RWPE1 (cell line): ENCODE data around the gene SLC20A1.

Experiments
- CTCF ChIA-PET: fragments of 350-600 bp; sonication (Branson Sonifier 250); formaldehyde crosslinking; extraction: SDS; loops from one replicate; lab custom pipeline; 2021; lab: Yijun Ruan, JAX
- POLR2A ChIA-PET: fragments of 400-600 bp; formaldehyde crosslinking; extraction: SDS; loops from one replicate; lab custom pipeline; 2020; ENCODE audit warnings: antibody characterized with exemption; ENCODE audit not compliant: low non-redundant PET; lab: Yijun Ruan, JAX
- DNase-seq: peaks from one replicate; pipeline ENCODE4 v3.0.0; 2012; ENCODE audit warnings: low spot score
- H3K27ac ChIP-seq: fragments of 450-650 bp; 2 replicates; pipeline ENCODE4 v1.5.1; 2017
- TF ChIP-seq, protein P1 (sequence below): fragments of 450-650 bp; conservative IDR thresholded peaks from 2 replicates; pipeline ENCODE4 v1.5.1; 2017; ENCODE audit warnings: low read depth, mild to moderate bottlenecking

SLC20A1 gene

GRCh38 chr2:112625474-112626114 is 20.1 kb upstream of the SLC20A1 start:
- TF ChIP-seq, protein P1, sequence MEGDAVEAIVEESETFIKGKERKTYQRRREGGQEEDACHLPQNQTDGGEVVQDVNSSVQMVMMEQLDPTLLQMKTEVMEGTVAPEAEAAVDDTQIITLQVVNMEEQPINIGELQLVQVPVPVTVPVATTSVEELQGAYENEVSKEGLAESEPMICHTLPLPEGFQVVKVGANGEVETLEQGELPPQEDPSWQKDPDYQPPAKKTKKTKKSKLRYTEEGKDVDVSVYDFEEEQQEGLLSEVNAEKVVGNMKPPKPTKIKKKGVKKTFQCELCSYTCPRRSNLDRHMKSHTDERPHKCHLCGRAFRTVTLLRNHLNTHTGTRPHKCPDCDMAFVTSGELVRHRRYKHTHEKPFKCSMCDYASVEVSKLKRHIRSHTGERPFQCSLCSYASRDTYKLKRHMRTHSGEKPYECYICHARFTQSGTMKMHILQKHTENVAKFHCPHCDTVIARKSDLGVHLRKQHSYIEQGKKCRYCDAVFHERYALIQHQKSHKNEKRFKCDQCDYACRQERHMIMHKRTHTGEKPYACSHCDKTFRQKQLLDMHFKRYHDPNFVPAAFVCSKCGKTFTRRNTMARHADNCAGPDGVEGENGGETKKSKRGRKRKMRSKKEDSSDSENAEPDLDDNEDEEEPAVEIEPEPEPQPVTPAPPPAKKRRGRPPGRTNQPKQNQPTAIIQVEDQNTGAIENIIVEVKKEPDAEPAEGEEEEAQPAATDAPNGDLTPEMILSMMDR = no peak
- ChIA-PET POLR2A (interaction anchor here (1.6 kb wide), 1 partner anchor 19 kb away, joined by 11 read pairs; the partner anchor contains the start of gene SLC20A1), CTCF (interaction anchor here (0.6 to 3.2 kb wide), 6 partner anchors 19 to 124 kb away, joined by 3 to 25 read pairs (median 6); partner anchors contain the start of gene SLC20A1)
- no peak for DNase-seq
- H3K27ac ChIP-seq = peak overlapping the region; percentile 99

DNA sequence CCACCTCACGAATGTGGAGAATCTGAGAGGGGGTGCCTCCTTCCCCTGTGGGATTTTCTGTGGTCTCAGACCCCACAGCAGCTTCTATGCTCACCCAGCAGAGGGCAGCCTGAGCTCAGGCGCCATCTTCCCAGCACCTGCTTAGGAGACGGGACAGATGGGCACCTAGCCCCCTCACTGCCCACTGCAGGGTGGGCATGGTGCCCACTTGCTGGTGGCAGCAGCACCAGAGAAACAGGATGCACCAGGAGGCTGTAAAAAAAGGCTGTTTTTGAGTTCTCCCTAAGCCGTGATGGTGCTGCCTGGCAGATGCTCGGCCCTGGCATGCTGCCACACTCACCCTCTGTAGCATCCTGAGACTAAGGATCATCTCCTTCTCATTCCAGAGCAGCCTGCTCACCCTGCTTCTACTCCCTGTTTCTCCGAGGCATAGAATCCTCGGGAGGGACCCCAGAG is 19.1 kb upstream of the SLC20A1 start:
- POLR2A ChIA-PET = interaction anchor here (1.1 to 1.2 kb wide), 2 partner anchors 19 to 100 kb away, joined by 4 to 7 read pairs; partner anchors contain the start of gene SLC20A1
- TF ChIP-seq, protein P1 = peak; percentile 83
- DNase-seq = peak; percentile 50
- CTCF ChIA-PET = interaction anchor here (0.6 to 3.2 kb wide), 11 partner anchors 8 to 349 kb away, joined by 3 to 25 read pairs (median 5); partner anchors contain the start of gene SLC20A1
- peak overlapping the region; percentile 99 for H3K27ac ChIP-seq

DNA sequence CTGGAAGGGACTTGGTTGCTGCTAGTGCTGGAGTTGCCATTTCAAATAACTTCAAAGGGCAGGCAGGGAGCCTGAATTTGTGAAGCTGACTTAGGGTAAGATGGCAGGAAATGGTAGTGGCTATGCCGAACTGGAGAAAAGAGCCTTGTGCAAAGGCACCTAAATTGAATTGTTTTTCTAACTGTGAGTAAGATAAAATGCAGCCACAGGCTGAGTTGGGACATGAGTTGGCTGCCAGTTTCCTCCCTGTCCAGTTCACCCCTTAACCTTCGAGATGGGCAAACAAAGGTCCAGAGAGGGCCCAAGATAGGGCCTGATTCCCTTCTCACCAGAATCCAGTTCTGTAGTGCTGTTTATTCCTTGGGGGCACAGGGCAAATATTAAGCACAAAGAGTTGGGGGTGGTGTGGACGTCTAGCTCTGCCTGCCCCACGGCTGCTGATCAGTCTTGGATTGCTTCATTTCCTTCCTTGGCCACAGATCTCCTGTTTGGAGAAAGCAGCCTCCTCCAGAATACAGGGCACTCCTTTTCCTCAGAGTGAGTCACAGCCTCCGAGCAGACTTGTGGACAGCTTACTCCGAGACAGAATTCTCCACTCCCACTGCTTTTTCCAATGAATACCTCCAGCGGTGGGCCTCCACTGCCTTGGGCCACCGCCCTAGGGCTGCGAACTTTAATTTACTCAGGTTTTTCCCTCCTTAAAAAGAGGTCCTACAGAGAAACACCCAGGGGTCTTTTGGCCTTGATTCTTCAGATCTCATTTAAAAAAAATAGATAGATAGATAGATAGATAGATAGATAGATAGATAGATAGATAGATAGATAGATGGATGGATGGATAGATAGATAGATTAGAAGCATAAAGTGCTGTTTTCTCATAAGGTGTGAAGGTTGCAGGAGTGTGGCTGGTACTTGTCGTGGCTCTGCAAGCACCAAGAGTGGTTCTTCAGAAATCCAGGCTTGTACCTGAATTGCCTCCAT is 18.4 kb upstream of the SLC20A1 start:
- TF ChIP-seq, protein P1 = no peak
- CTCF ChIA-PET = interaction anchor here (0.6 to 3.2 kb wide), 10 partner anchors 9 to 350 kb away, joined by 3 to 25 read pairs (median 6); partner anchors contain the start of gene SLC20A1
- peak overlapping the region; percentile 99 for H3K27ac ChIP-seq
- peak; percentile 84 for DNase-seq
- POLR2A ChIA-PET = interaction anchor here (0.6 to 1.2 kb wide), 4 partner anchors 18 to 399 kb away, joined by 3 to 7 read pairs (median 4); partner anchors contain the start of gene SLC20A1

DNA sequence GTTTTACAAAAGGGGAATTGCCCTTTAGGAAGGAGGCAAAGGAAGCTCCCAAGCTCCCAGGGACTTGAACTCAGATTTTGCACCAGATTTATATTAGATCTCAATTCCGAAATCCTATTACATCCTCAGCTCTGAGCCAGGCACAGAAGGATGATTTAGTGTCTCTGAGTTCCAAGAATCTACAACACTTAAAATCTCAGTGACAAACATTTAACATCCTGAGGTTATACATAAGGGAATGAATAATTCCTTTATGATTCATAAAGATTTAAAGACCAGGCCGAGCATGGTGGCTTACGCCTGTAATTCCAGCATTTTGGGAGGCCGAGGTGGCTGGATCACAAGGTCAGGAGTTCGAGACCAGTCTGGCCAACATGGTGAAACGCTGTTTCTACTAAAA is 16.5 kb upstream of the SLC20A1 start:
- no peak for DNase-seq
- peak overlapping the region; percentile 39; the same call in 1 of the 2 replicates for H3K27ac ChIP-seq
- CTCF ChIA-PET = interaction anchor here (0.6 to 0.9 kb wide), 3 partner anchors 29 to 761 kb away, joined by 3 to 4 read pairs (median 3); no protein-coding TSS in a partner anchor
- TF ChIP-seq, protein P1 = no peak
- POLR2A ChIA-PET = no interaction called here

DNA sequence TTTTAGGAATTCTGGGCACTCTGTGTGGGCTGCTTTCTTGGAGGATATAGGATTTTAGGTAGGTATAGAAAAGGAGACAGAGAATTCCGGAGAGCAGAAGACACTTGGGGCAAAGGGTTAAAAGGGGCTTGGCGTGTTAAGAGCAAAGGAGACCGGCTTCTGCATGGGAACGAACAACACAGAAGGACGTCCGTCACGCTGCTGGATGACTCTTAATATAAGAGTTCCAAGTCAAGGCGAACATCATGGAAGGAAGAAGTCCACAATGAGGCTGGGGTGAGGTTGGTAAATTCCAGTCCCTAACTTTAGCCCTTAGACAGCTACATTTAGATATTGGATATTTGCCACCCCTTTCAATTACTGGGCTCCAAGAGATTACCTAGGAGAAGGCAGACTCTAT is 15.9 kb upstream of the SLC20A1 start:
- DNase-seq = no peak
- POLR2A ChIA-PET = no interaction called here
- CTCF ChIA-PET = interaction anchor here (1.3 kb wide), 1 partner anchor 27 kb away, joined by 4 read pairs; no protein-coding TSS in a partner anchor
- TF ChIP-seq, protein P1 = no peak
- peak overlapping the region; percentile 39; the same call in 1 of the 2 replicates for H3K27ac ChIP-seq
